ENCODE measurements around the gene CST9L.

Gene CST9L

DNA sequence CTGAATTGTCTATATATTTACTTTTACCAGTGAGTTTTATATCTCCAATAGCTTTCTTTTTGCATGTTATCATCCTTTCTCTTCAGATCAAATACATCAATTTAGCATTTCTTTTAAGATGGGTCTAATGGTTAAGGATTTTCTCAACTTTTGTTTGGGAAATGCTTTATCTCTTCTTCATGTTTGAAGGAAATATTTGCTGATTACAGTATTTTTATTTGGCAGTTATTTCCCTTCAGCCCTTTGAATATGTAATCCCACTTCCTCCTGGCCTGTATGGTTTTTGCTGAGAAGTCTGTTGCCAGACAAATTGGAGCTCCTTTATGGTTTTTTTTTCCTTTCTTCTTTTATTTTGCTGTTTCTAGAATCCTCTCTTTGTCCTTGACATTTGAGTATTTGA, 6.7 kb upstream of the CST9L start:
- H3K4me2 ChIP-seq (ENCODE audit: low read length): no peak overlapping the region
- no peak overlapping the region for H3K4me3 ChIP-seq (ENCODE audit: low read depth, low read length)
- H2AFZ ChIP-seq: no peak overlapping the region
- no peaks in the 10 kb centered on the region for H3K79me2 ChIP-seq
- no peak overlapping the region for H3K27ac ChIP-seq
- no peaks in the 10 kb centered on the region for H3K36me3 ChIP-seq (ENCODE audit: control insufficient read depth, insufficient read depth, low read length)
- no peaks in the 10 kb centered on the region for H3K27me3 ChIP-seq (ENCODE audit: control insufficient read depth, insufficient read depth, low read length)
- H3K4me1 ChIP-seq: no peaks in the 10 kb centered on the region
- no peaks in the 10 kb centered on the region for H3K9me3 ChIP-seq (ENCODE audit: control insufficient read depth, low read length)
- no peak overlapping the region for H3K9ac ChIP-seq
- TF ChIP-seq, protein P1, sequence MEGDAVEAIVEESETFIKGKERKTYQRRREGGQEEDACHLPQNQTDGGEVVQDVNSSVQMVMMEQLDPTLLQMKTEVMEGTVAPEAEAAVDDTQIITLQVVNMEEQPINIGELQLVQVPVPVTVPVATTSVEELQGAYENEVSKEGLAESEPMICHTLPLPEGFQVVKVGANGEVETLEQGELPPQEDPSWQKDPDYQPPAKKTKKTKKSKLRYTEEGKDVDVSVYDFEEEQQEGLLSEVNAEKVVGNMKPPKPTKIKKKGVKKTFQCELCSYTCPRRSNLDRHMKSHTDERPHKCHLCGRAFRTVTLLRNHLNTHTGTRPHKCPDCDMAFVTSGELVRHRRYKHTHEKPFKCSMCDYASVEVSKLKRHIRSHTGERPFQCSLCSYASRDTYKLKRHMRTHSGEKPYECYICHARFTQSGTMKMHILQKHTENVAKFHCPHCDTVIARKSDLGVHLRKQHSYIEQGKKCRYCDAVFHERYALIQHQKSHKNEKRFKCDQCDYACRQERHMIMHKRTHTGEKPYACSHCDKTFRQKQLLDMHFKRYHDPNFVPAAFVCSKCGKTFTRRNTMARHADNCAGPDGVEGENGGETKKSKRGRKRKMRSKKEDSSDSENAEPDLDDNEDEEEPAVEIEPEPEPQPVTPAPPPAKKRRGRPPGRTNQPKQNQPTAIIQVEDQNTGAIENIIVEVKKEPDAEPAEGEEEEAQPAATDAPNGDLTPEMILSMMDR (IDR thresholded peaks at IDR 0.05): no peak

DNA sequence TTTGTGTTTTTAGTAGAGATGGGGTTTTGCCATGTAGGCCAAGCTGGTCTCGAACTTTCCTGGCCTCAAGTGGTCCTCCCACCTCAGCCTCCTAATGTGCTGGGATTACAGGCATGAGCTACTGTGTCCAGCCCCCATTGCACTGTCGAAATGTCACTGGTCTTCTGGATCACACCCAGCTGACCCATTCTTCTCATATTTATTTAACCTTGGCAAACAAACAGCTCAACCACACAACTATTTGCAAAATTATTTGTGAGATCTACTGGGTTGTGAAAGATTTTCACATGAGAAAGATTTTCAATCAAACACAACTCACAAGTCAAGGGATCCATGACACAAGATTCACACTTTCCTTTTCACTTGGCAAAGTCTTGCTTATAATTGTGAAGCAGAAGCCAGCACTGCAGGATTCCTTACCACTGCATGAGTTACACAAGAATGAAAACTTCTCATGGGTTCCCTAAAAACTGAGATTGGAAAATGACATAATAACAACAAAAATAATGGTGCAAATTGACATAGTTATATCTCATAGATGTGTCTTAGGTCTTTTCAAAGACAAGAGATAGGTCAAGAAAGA, 2.0 kb upstream of the CST9L start:
- Histone ChIP-seq H3K27me3 (ENCODE audit: control insufficient read depth, insufficient read depth, low read length) (no peaks in the 10 kb centered on the region), H3K27ac (no peak overlapping the region), H3K4me2 (ENCODE audit: low read length) (no peak overlapping the region), H3K36me3 (ENCODE audit: control insufficient read depth, insufficient read depth, low read length) (no peaks in the 10 kb centered on the region), H3K4me1 (no peaks in the 10 kb centered on the region), H2AFZ (no peak overlapping the region), H3K4me3 (ENCODE audit: low read depth, low read length) (no peak overlapping the region), H3K9ac (no peak overlapping the region), H3K79me2 (no peaks in the 10 kb centered on the region), H3K9me3 (ENCODE audit: control insufficient read depth, low read length) (no peaks in the 10 kb centered on the region)
- TF ChIP-seq, protein P1 (IDR thresholded peaks at IDR 0.05): no peak

DNA sequence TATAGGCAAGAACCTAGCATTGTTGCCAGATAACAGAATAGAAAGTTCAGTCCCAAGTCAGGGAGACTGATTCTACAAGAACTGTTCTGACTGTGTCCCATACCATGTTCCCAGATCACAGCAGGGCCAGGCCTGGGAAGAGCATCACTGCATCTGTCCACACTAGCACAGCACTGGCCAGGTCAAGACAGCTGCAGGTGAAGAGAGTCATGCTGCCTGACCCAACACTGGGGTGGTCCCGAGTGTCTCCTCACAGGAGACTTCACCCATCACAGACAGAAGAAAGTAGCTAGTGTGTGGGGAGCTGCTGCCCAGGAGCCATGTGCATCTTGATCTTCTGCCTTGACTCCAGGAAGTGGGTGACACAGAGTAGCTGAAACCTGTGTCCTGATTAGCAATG, 1.3 kb upstream of the CST9L start:
- Histone ChIP-seq H3K4me1 (no peaks in the 10 kb centered on the region), H3K27me3 (ENCODE audit: control insufficient read depth, insufficient read depth, low read length) (no peaks in the 10 kb centered on the region), H3K4me2 (ENCODE audit: low read length) (no peak overlapping the region), H3K9me3 (ENCODE audit: control insufficient read depth, low read length) (no peaks in the 10 kb centered on the region), H3K9ac (no peak overlapping the region), H2AFZ (no peak overlapping the region), H3K27ac (no peak overlapping the region), H3K36me3 (ENCODE audit: control insufficient read depth, insufficient read depth, low read length) (no peaks in the 10 kb centered on the region), H3K79me2 (no peaks in the 10 kb centered on the region), H3K4me3 (ENCODE audit: low read depth, low read length) (no peak overlapping the region)
- TF ChIP-seq, protein P1 (IDR thresholded peaks at IDR 0.05): no peak

DNA sequence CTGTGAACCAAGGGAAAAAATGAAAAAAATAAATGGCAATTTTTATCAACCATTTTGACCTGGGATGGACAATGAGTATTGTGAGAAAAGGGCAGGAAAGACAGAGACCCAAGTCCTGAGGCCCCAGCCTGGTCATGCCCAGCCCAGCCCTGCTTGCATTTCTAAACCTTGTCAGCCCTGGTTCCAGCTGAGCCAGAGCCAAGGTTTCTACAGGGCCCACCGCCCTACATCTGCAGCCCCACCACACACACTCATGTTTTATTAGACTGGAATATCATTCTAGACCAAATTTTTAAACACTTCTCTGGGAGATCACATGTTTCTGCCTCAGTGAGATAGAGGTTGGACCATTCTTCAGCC, 667 bp upstream of the CST9L start:
- Histone ChIP-seq H3K4me2 (ENCODE audit: low read length) (no peak overlapping the region), H3K27ac (no peak overlapping the region), H3K4me3 (ENCODE audit: low read depth, low read length) (no peak overlapping the region), H3K9ac (no peak overlapping the region), H3K27me3 (ENCODE audit: control insufficient read depth, insufficient read depth, low read length) (no peaks in the 10 kb centered on the region), H3K79me2 (no peaks in the 10 kb centered on the region), H2AFZ (no peak overlapping the region), H3K9me3 (ENCODE audit: control insufficient read depth, low read length) (no peaks in the 10 kb centered on the region), H3K36me3 (ENCODE audit: control insufficient read depth, insufficient read depth, low read length) (no peaks in the 10 kb centered on the region), H3K4me1 (no peaks in the 10 kb centered on the region)
- TF ChIP-seq, protein P1 (IDR thresholded peaks at IDR 0.05): no peak

DNA sequence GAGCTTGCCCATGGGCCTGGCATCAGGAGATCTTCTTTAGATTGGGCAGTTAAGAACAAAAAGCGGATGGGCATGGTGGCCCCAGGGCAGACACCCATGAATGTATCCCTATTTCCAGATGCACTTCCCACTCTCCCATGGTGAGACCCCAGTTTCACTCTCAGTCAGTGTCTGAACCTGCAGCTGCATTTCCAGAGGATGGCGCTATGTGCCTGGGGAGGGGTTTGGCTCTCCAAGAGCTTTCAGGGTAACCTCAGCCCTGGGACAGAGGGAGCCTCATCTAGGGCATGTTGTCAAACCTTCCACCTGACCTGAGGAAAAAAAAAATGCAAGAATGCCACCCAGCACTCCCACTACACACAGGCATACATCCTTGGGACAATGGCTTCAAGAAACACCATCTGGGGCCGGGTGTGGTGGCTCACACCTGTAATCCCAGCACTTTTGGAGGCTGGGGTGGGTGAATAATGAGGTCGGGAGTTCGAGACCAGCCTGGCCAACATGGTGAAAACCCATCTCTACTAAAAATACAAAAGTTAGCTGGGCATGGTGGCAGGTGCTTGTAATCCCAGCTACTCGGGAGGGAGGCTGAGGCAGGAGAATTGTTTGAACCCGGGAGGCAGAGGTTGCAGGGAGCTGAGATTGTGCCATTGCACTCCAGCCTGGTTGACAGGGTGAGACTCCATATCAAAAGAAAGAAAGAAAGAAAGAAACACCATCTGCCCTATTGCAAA, 1.9 kb downstream of the CST9L start:
- TF ChIP-seq, protein P1 (IDR thresholded peaks at IDR 0.05): no peak
- H3K4me2 ChIP-seq (ENCODE audit: low read length): no peak overlapping the region
- H3K9ac ChIP-seq: no peak overlapping the region
- no peak overlapping the region for H3K4me3 ChIP-seq (ENCODE audit: low read depth, low read length)
- H3K36me3 ChIP-seq (ENCODE audit: control insufficient read depth, insufficient read depth, low read length): no peaks in the 10 kb centered on the region
- H3K4me1 ChIP-seq: no peaks in the 10 kb centered on the region
- H3K27me3 ChIP-seq (ENCODE audit: control insufficient read depth, insufficient read depth, low read length): no peaks in the 10 kb centered on the region
- H3K79me2 ChIP-seq: no peaks in the 10 kb centered on the region
- H2AFZ ChIP-seq: no peak overlapping the region
- H3K27ac ChIP-seq: no peak overlapping the region
- H3K9me3 ChIP-seq (ENCODE audit: control insufficient read depth, low read length): peaks cover 2% of the 10 kb centered on the region
